HepG2 (cell line): ENCODE measurements around the gene RFXANK. TPM values are rescaled to one million over a fixed set of nuclear protein-coding genes. Genes with fewer than 3 reads are reported as not detected.

Experiments used
- ETS1 ChIP-seq: sonication (generic); formaldehyde crosslinking; IDR thresholded peaks from 2 replicates; pipeline ENCODE4 v1.4.0; 2020; ENCODE audit warnings: missing genetic modification reagents
- GMEB1 ChIP-seq: sonication (generic); formaldehyde crosslinking; IDR thresholded peaks from 2 replicates; pipeline ENCODE4 v1.5.1; 2020; ENCODE audit warnings: missing genetic modification reagents, mild to moderate bottlenecking, borderline replicate concordance
- KLF15 ChIP-seq: sonication (generic); formaldehyde crosslinking; IDR thresholded peaks from 2 replicates; pipeline ENCODE4 v1.8.1; 2023; ENCODE audit warnings: borderline replicate concordance, mild to moderate bottlenecking, inconsistent platforms, missing genetic modification reagents, mixed read lengths
- MTF1 ChIP-seq: sonication (generic); formaldehyde crosslinking; IDR thresholded peaks from 2 replicates; pipeline ENCODE4 v1.5.0; 2020; ENCODE audit warnings: missing genetic modification reagents
- PRDM10 ChIP-seq: sonication (generic); formaldehyde crosslinking; IDR thresholded peaks from 2 replicates; pipeline ENCODE4 v1.4.0; 2020; ENCODE audit warnings: low read depth, missing genetic modification reagents
- RARG ChIP-seq: sonication (generic); formaldehyde crosslinking; IDR thresholded peaks from 2 replicates; pipeline ENCODE4 v1.4.0; 2020; ENCODE audit warnings: low read depth, mild to moderate bottlenecking, missing genetic modification reagents
- SRSF1 ChIP-seq: fragments of 200-400 bp; formaldehyde crosslinking; optimal IDR thresholded peaks from 2 replicates; pipeline ENCODE3; 2017; ENCODE audit warnings: mild to moderate bottlenecking, low read depth, low read length, moderate library complexity
- ZBTB7B ChIP-seq: sonication (generic); formaldehyde crosslinking; IDR thresholded peaks from 2 replicates; pipeline ENCODE4 v1.4.0; 2020; ENCODE audit warnings: missing genetic modification reagents
- ZFP91 ChIP-seq: sonication (generic); formaldehyde crosslinking; IDR thresholded peaks from 2 replicates; pipeline ENCODE4 v1.9.0; 2022; ENCODE audit warnings: missing genetic modification reagents, mild to moderate bottlenecking, borderline replicate concordance
- ZNF20 ChIP-seq: sonication (generic); formaldehyde crosslinking; IDR thresholded peaks from 2 replicates; pipeline ENCODE4 v1.4.0; 2020; ENCODE audit warnings: mild to moderate bottlenecking, moderate library complexity, missing genetic modification reagents
- ZNF296 ChIP-seq: sonication (generic); formaldehyde crosslinking; conservative IDR thresholded peaks from 2 replicates; pipeline ENCODE4 v1.5.0; 2020; ENCODE audit warnings: mild to moderate bottlenecking, missing genetic modification reagents
- ZNF326 ChIP-seq: sonication (generic); formaldehyde crosslinking; IDR thresholded peaks from 2 replicates; pipeline ENCODE4 v1.4.0; 2020; ENCODE audit warnings: missing genetic modification reagents, borderline replicate concordance
- ZNF543 ChIP-seq: sonication (generic); formaldehyde crosslinking; IDR thresholded peaks from 2 replicates; pipeline ENCODE4 v1.4.0; 2020; ENCODE audit warnings: mild to moderate bottlenecking, missing genetic modification reagents
- ZNF652 ChIP-seq: IDR thresholded peaks from 2 replicates; pipeline ENCODE4 v1.6.1; 2016; ENCODE audit warnings: low read depth, borderline replicate concordance
- ZNF740 ChIP-seq: sonication (generic); formaldehyde crosslinking; IDR thresholded peaks from 2 replicates; pipeline ENCODE4 v1.4.0; 2020; ENCODE audit warnings: missing genetic modification reagents
- ZSCAN25 ChIP-seq: sonication (generic); formaldehyde crosslinking; IDR thresholded peaks from 2 replicates; pipeline ENCODE4 v1.8.0; 2022; ENCODE audit warnings: mild to moderate bottlenecking, missing genetic modification reagents
- ZZZ3 ChIP-seq: sonication (generic); formaldehyde crosslinking; IDR thresholded peaks from 2 replicates; pipeline ENCODE4 v1.4.0; 2020; ENCODE audit warnings: missing genetic modification reagents, mild to moderate bottlenecking, borderline replicate concordance
- polyA plus RNA-seq, 8 experiments: library from polyadenylated mRNA; depleted of rRNA in 3 of 8; stranded (reverse) in 7 of 8; unstranded in 1 of 8; fragments of >200 nt; fragmentation: Illumina TruSeq in 4 of 8; extraction: Trizol in 4 of 8; gene quantifications; 2 replicates each; pipeline versions ENCODE4 v1.2.1 to v1.2.3, GENCODE V29; 2011 to 2016; ENCODE audit warnings: low read depth in 4 of 8, missing spikeins in 1 of 8, mixed read lengths in 1 of 8; ENCODE audit not compliant: insufficient read depth in 1 of 8
- total RNA-seq, 5 experiments: library from RNA; depleted of rRNA; stranded (reverse); fragments of >200 nt; fragmentation: Illumina TruSeq; extraction: Trizol; gene quantifications; 2 replicates each; pipeline ENCODE4 v1.2.3, GENCODE V29; 2016; ENCODE audit warnings: low read depth in 1 of 5

The RFXANK gene
- total and polyA plus RNA-seq, 2 of the 13 experiments (the other 11 are each of a cell fraction or from before 2014, with no cell fraction given), result 49.9 to 80.7 TPM

GRCh38 chr19:19170053-19170872 is 21.8 kb upstream of the RFXANK start, which contains the start of gene MEF2B (continued):
- TF ChIP-seq ZNF296 (CRISPR knock-in tag) (no peak), ETS1 (CRISPR knock-in tag) (no peak), ZZZ3 (CRISPR knock-in tag) (no peak), SRSF1 (no peak), ZBTB7B (CRISPR knock-in tag) (no peak), GMEB1 (0 out of 2 replicates have a peak, but pooled peaks have one; percentile 16), ZNF326 (CRISPR knock-in tag) (no peak), KLF15 (CRISPR knock-in tag) (no peak), RARG (CRISPR knock-in tag) (no peak), ZNF652 (no peak), PRDM10 (CRISPR knock-in tag) (no peak), ZSCAN25 (CRISPR knock-in tag) (no peak), ZNF740 (CRISPR knock-in tag) (no peak), ZNF543 (no peak), ZNF20 (no peak), ZFP91 (peak; percentile 43; the same call in 1 of the 2 replicates), MTF1 (CRISPR knock-in tag) (no peak)
